ENCODE measurements around the gene ZDHHC13.

Gene ZDHHC13

GRCh38 chr11:19196432-19196831 lies 79.5 kb downstream of the ZDHHC13 start:
- in situ Hi-C loops (cut with HindIII; ENCODE audit: low sequenced_read_pairs): no loop called here
- TF ChIP-seq CTCF (IDR thresholded peaks at IDR 0.05; ENCODE audit: low read depth, low read length, missing control alignments): no peak

DNA sequence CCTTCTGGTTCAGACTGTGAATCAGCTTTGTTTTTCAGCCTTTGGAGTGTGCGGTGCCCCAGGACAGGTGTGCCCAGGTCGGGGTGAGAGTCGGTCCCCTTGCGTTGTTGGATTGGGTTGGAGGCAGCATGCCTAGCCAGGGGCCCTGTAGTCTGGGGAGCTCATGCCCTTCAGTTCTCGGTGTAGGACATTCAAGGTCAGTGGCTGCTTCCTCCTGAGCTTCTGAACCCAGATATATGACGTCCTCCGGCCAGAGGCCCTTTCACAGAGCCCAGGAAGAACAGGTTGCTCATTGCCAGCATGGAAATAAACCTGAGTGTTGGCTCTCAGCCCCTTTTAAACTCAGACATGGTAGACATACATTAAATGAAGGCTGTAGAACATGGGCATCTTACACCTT lies 82.1 kb downstream of the ZDHHC13 start:
- no peak for TF ChIP-seq CTCF (IDR thresholded peaks at IDR 0.05; ENCODE audit: low read depth, low read length, missing control alignments)
- in situ Hi-C loops (cut with HindIII; ENCODE audit: low sequenced_read_pairs): no loop called here
- DNase-seq (ENCODE audit: low read depth): no peak
- no peak overlapping the region for H3K4me3 ChIP-seq (ENCODE audit: low read depth, low read length)

More at GRCh38 chr11:19196432-19196831, 79.5 kb downstream of the ZDHHC13 start:
- no peak overlapping the region for H3K4me3 ChIP-seq (ENCODE audit: low read depth, low read length)
- DNase-seq (ENCODE audit: low read depth): no peak

DNA sequence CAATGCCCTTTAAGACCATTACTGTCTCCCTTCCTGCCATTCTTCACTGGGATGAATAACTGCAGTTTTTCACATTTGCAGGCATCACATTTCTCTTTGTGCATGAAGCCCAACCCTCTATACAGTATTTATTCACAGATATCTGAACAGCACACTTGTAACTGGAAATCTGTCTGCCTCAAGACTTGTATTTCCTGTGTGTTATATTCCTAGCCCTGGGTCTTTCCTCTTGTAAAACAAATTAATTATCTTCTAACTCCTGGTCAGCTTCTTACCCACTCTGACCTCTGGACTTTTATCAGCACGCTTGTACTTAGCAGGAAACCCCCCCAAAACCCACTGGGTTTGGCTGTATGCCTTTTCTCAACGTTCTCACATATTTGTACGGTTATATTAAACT lies 82.8 kb downstream of the ZDHHC13 start:
- in situ Hi-C loops (cut with HindIII; ENCODE audit: low sequenced_read_pairs): no loop called here
- no peak for DNase-seq (ENCODE audit: low read depth)
- no peak for TF ChIP-seq CTCF (IDR thresholded peaks at IDR 0.05; ENCODE audit: low read depth, low read length, missing control alignments)
- H3K4me3 ChIP-seq (ENCODE audit: low read depth, low read length): no peak overlapping the region

DNA sequence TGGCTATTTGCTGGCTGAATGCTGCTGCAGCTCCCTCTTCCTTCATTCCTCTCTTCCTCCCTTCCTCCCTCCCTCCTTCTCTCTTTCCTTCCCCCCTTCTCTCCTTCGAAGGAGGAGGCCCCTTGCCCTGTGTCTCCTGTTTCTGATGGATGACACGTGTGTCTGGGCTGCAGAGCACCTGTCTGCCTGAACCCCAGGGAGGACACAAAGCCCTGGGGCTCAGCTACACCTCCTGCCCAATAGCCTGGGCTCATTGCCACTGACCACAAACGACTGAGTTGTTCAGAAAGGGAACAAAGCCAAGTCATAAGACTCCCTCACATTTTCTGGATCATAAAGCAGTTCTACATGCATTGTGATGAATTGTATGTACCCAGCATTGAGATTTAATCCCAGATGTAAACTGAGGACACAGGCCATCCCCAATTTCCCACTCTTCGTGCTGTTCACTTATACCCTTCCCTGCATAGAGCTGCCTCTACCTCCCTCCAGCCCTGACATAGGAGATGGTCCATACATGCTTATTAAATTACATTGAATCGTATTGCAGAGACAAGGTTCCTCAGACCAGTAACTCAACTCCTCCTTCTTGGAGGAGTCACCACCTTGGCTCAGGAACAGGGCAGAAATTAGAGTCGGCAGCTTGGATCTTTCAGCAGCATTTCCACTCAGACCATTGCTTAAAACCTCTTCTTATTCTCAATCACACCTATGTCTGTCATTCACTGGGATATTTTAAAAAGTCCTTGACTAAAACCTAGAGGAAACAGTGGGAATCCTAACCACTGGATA lies 83.6 kb downstream of the ZDHHC13 start:
- no peak for TF ChIP-seq CTCF (IDR thresholded peaks at IDR 0.05; ENCODE audit: low read depth, low read length, missing control alignments)
- in situ Hi-C loops (cut with HindIII; ENCODE audit: low sequenced_read_pairs): no loop called here
- peak; percentile 85 for DNase-seq (ENCODE audit: low read depth)
- no peak overlapping the region for H3K4me3 ChIP-seq (ENCODE audit: low read depth, low read length)

- TF ChIP-seq CTCF (IDR thresholded peaks at IDR 0.05; ENCODE audit: low read depth, low read length, missing control alignments): no peak
- H3K4me3 ChIP-seq (ENCODE audit: low read depth, low read length): no peak within 1 kb of the TSS
- in situ Hi-C loops (cut with HindIII; ENCODE audit: low sequenced_read_pairs): no loop called here
- DNase-seq (ENCODE audit: low read depth): no peak
Measured at GRCh38 chr11:19201737-19202605, 85.0 kb downstream of the ZDHHC13 start, which contains the start of gene CSRP3. TSS of gene CSRP3 (minus strand) at chr11:19201983. CDS start at chr11:19192448, 9,535 bp downstream.

- H3K4me3 ChIP-seq (ENCODE audit: low read depth, low read length): no peak overlapping the region
- DNase-seq (ENCODE audit: low read depth): no peak
- TF ChIP-seq CTCF (IDR thresholded peaks at IDR 0.05; ENCODE audit: low read depth, low read length, missing control alignments): no peak
- in situ Hi-C loops (cut with HindIII; ENCODE audit: low sequenced_read_pairs): no loop called here
Measured at GRCh38 chr11:19204836-19205235, 87.9 kb downstream of the ZDHHC13 start.
